Prostate gland (tissue), 2 donors: Measurements from ENCODE around the gene ADAMTS17. TPM values are rescaled to one million over a fixed set of nuclear protein-coding genes. Genes with fewer than 3 reads are reported as not detected.
A peak's percentile ranks its signal among the peaks of the same experiment; 100 is the strongest.

Experiments used
- DNase-seq: peaks from one replicate; pipeline ENCODE4 v3.0.0-alpha.2; 2019; ENCODE audit warnings: low spot score
- H3K27ac ChIP-seq, 2 donors: fragments of 200-600 bp; sonication (generic); 2 replicates each; pipeline ENCODE4 v1.5.1; 2017 to 2019
- H3K27me3 ChIP-seq: fragments of 200-600 bp; sonication (generic); replicated peaks from 2 replicates; pipeline ENCODE4 v1.5.1; 2019; ENCODE audit not compliant: insufficient read depth
- H3K36me3 ChIP-seq, 2 donors: fragments of 200-600 bp; sonication (generic); 1 replicate in 1 of 2; 2 replicates in 1 of 2; pipeline versions ENCODE4 v1.5.1 to v1.8.1; 2017 to 2019
- H3K4me1 ChIP-seq: fragments of 200-600 bp; sonication (generic); replicated peaks from 2 replicates; pipeline ENCODE4 v1.5.1; 2019
- H3K4me3 ChIP-seq, 2 donors: fragments of 200-600 bp; sonication (generic); 2 replicates each; pipeline ENCODE4 v1.5.1; 2017 to 2019
- H3K9me3 ChIP-seq: fragments of 200-600 bp; sonication (generic); 2 replicates; pipeline ENCODE4 v1.5.1; 2017
- CTCF ChIP-seq, 4 experiments: fragments of 200-600 bp in 2 of 4; fragments of 450-650 bp in 2 of 4; sonication (generic) in 2 of 4; IDR thresholded peaks; 1 replicate in 3 of 4; 2 replicates in 1 of 4; pipeline ENCODE4 v1.5.1; 2016 to 2019; ENCODE audit warnings: antibody characterized with exemption in 4 of 4, mild to moderate bottlenecking in 2 of 4, moderate library complexity in 2 of 4
- POLR2A ChIP-seq: fragments of 450-650 bp; IDR thresholded peaks from one replicate; pipeline ENCODE4 v1.6.1; 2016; ENCODE audit warnings: antibody characterized with exemption, mild to moderate bottlenecking
- POLR2AphosphoS5 ChIP-seq: sonication (generic); formaldehyde crosslinking; IDR thresholded peaks from one replicate; pipeline ENCODE4 v1.6.1; 2017; ENCODE audit warnings: antibody characterized with exemption
- WGBS: methylation state at CpG from one replicate; pipeline ENCODE4 v1.1.5; 2018; 5-methylcytosine and 5-hydroxymethylcytosine counted together
- intact Hi-C: fragments of 100-400 bp; cut with DNase I; formaldehyde crosslinking; loops from one replicate; pipeline ENCODE4 v1.14.2; 2022
- total RNA-seq, 2 donors: library from RNA; depleted of rRNA; stranded (reverse); fragments of >200 nt; gene quantifications; one replicate each; pipeline ENCODE4 v1.1.0, GENCODE V29; 2016

ADAMTS17 gene
- total RNA-seq, 2 donors from 2014 or later, result 2.7 to 5.6 TPM

DNA sequence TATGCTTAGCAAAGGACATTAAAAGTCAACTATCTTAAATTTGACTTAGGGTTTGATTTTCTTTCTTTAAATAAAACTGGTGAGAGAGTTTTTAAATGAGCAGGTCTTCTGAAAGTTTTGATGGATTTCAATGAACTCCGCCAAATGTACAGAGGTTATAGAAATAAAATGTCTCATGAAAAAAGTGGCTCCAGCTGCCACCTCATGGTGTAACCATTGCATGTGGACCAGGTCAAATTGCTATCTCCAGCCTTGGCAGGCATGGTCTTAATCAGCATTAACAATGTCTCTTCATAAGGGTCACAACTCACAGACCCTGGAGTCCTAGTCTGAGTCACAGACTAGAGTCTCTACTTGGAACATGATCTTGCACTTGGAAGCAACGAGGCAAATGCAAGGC is 182.3 kb downstream of the ADAMTS17 start:
- intact Hi-C loops, result no loop called here
- 78% methylated on average over 2 of the region's 2 CpGs for WGBS
- no peaks in the 10 kb centered on the region for H3K27me3 ChIP-seq

DNA sequence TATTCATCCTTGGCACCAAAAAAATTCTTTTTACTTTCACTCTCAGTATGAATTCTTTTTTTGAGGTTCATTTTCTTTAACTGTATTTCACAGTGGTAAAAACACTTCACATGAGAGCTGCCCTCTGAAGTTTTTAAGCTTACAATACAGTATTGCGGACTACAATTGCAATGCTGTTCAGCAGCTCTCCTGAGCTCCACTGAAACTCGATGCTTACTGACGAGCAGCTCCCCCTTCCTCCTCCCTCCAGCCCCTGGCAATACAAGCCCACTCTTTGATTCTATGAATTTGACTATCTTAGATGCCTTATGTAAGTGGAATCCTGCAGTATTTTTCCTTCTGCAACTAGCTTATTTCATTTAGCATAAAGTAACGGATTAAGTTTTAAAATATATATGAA is 183.4 kb downstream of the ADAMTS17 start:
- Histone ChIP-seq H3K4me1 (no peaks in the 10 kb centered on the region), H3K4me3 (no peak overlapping the region), H3K36me3 (no peaks in the 10 kb centered on the region), H3K27me3 (no peaks in the 10 kb centered on the region), H3K9me3 (no peaks in the 10 kb centered on the region), H3K27ac (no peak overlapping the region)
- TF ChIP-seq CTCF (IDR thresholded peaks at IDR 0.05) (no peak), POLR2A (no peak), POLR2AphosphoS5 (no peak)
- DNase-seq, result no peak
- intact Hi-C loops, result no loop called here
- 67% methylated on average over 4 of the region's 4 CpGs for WGBS

More for the DNA sequence above, 182.3 kb downstream of the ADAMTS17 start:
- no peak overlapping the region for H3K4me3 ChIP-seq
- TF ChIP-seq POLR2A, result no peak
- no peak for TF ChIP-seq POLR2AphosphoS5
- TF ChIP-seq CTCF (IDR thresholded peaks at IDR 0.05), result no peak
- no peak for DNase-seq
- no peak overlapping the region for H3K27ac ChIP-seq
- no peaks in the 10 kb centered on the region for H3K36me3 ChIP-seq
- H3K9me3 ChIP-seq, result no peaks in the 10 kb centered on the region
- no peaks in the 10 kb centered on the region for H3K4me1 ChIP-seq

DNA sequence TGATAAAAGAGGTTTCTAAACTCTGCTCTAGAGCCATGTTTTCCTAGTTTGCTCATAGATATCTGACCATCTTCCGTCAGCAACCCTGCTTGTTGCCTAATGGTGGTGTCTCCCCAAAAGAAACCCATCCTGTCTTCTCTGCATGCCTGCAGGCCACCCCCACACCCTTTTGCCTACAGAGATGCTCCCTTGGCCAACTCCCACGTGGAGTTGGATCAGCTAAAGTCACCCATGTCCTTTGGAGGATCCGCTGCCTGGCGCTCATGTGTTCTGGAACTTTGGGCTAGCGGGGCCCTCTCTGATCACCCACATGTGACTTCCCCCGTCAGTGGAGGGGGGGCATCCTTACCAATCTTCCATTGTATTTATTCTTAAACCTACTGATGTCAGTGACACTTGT is 185.6 kb downstream of the ADAMTS17 start:
- no peak overlapping the region for H3K4me3 ChIP-seq
- no peak overlapping the region for H3K27ac ChIP-seq
- H3K36me3 ChIP-seq, result no peaks in the 10 kb centered on the region
- no peaks in the 10 kb centered on the region for H3K27me3 ChIP-seq
- no peak for DNase-seq
- intact Hi-C loops, result no loop called here
- 94% methylated on average over 6 of the region's 6 CpGs for whole genome bisulfite sequencing
- no peaks in the 10 kb centered on the region for H3K4me1 ChIP-seq
- TF ChIP-seq POLR2A (no peak), POLR2AphosphoS5 (no peak), CTCF (IDR thresholded peaks at IDR 0.05) (no peak)
- H3K9me3 ChIP-seq, result no peaks in the 10 kb centered on the region

DNA sequence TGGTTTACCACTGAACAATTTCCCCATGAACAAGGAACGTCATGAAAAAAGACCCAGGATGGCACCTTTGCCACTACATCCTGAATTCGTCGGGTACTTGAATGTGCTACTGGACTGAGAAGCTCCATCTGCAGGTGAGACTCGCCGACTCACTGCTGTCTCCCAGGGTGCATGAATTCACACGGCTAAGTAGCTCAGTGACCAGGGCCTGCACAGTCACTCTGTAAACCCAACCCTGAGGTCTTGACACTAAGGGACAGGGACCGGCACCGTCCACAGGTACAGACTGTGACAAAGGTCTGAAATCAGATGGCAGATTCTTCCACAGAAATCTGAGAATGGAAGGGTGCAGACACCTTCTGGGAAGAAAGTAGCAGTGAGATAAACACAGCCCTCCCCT is 187.4 kb downstream of the ADAMTS17 start:
- H3K9me3 ChIP-seq, result no peaks in the 10 kb centered on the region
- no peaks in the 10 kb centered on the region for H3K27me3 ChIP-seq
- DNase-seq, result no peak
- no peaks in the 10 kb centered on the region for H3K36me3 ChIP-seq
- 94% methylated on average over 8 of the region's 8 CpGs for WGBS
- H3K4me1 ChIP-seq, result no peaks in the 10 kb centered on the region
- intact Hi-C loops, result no loop called here
- no peak for TF ChIP-seq POLR2AphosphoS5
- no peak for TF ChIP-seq CTCF (IDR thresholded peaks at IDR 0.05)
- TF ChIP-seq POLR2A, result no peak
- no peak overlapping the region for H3K27ac ChIP-seq
- no peak overlapping the region for H3K4me3 ChIP-seq

- WGBS, result 35% methylated on average over 8 of the region's 8 CpGs
- H3K27ac ChIP-seq, result no peak overlapping the region
- TF ChIP-seq POLR2AphosphoS5 (no peak), CTCF (IDR thresholded peaks at IDR 0.05) (no peak), POLR2A (no peak)
- H3K4me3 ChIP-seq, result no peak overlapping the region
- no peaks in the 10 kb centered on the region for H3K36me3 ChIP-seq
- intact Hi-C loops, result no loop called here
- H3K9me3 ChIP-seq, result no peaks in the 10 kb centered on the region
- DNase-seq, result peak; percentile 33
- H3K27me3 ChIP-seq, result no peaks in the 10 kb centered on the region
- no peaks in the 10 kb centered on the region for H3K4me1 ChIP-seq
These were observed 189.3 kb downstream of the ADAMTS17 start for GRCh38 chr15:100152463-100152862.
